Measurements from ENCODE around the gene ZNRF1.

The ZNRF1 gene

GRCh38 chr16:74951681-74952080, 47.1 kb upstream of the ZNRF1 start:
- Histone ChIP-seq H3K36me3 (ENCODE audit: control insufficient read depth in 1 of 2, insufficient read depth in 2 of 2, low read depth in 1 of 2, low read length in 2 of 2) (peaks cover 33 to 73% of the 10 kb centered on the region in 2 experiments), H3K9ac (ENCODE audit: low read length) (no peak overlapping the region), H3K14ac (ENCODE audit: low read length in 2 of 2) (no peak overlapping the region), H3K4me3 (ENCODE audit: insufficient read depth in 1 of 2, low read depth in 1 of 2, low read length in 2 of 2) (no peak overlapping the region), H3K79me1 (replicated peaks; ENCODE audit: low read length, poor library complexity, severe bottlenecking) (peaks cover 13% of the 10 kb centered on the region), H3K27ac (ENCODE audit: low read length, poor library complexity, severe bottlenecking) (no peak overlapping the region), H2AFZ (ENCODE audit: low read depth, low read length) (no peak overlapping the region), H2AK5ac (ENCODE audit: low read length, severe bottlenecking) (no peak overlapping the region), H2BK120ac (ENCODE audit: low read depth, low read length) (no peak overlapping the region), H3K4me2 (ENCODE audit: low read length, poor library complexity, severe bottlenecking) (no peak overlapping the region), H3K18ac (ENCODE audit: low read depth in 1 of 2, low read length in 2 of 2) (no peak overlapping the region), H2BK15ac (ENCODE audit: low read depth, poor library complexity, severe bottlenecking) (no peak overlapping the region), H4K91ac (ENCODE audit: low read length) (no peak overlapping the region), H3K27me3 (ENCODE audit: control insufficient read depth in 1 of 2, insufficient read depth in 1 of 2, low read length in 2 of 2) (no peaks in the 10 kb centered on the region), H3K9me3 (ENCODE audit: control insufficient read depth, low read length) (no peaks in the 10 kb centered on the region), H2BK5ac (ENCODE audit: low read depth, low read length, poor library complexity, severe bottlenecking) (no peak overlapping the region), H2BK12ac (ENCODE audit: low read length in 2 of 2) (no peak overlapping the region), H4K8ac (ENCODE audit: low read length) (no peak overlapping the region), H3K23ac (ENCODE audit: low read length in 2 of 2) (no peak overlapping the region), H3K4me1 (ENCODE audit: control insufficient read depth, insufficient read depth, low read depth, low read length) (peaks cover 4% of the 10 kb centered on the region), H3K4ac (ENCODE audit: low read depth in 1 of 2, low read length in 2 of 2) (no peak overlapping the region)
- 91% methylated on average over 3 of the region's 4 CpGs for WGBS
- no peak for DNase-seq

GRCh38 chr16:74954763-74955162, 44.1 kb upstream of the ZNRF1 start:
- no peak overlapping the region for H2BK5ac ChIP-seq (ENCODE audit: low read depth, low read length, poor library complexity, severe bottlenecking)
- H3K14ac ChIP-seq (ENCODE audit: low read length in 2 of 2): no peak overlapping the region
- DNase-seq: no peak
- no peak overlapping the region for H2AK5ac ChIP-seq (ENCODE audit: low read length, severe bottlenecking)
- peaks cover 34 to 61% of the 10 kb centered on the region in 2 experiments for H3K36me3 ChIP-seq (ENCODE audit: control insufficient read depth in 1 of 2, insufficient read depth in 2 of 2, low read depth in 1 of 2, low read length in 2 of 2)
- H3K4me2 ChIP-seq (ENCODE audit: low read length, poor library complexity, severe bottlenecking): no peak overlapping the region
- peaks cover 19% of the 10 kb centered on the region for H3K79me1 ChIP-seq (replicated peaks; ENCODE audit: low read length, poor library complexity, severe bottlenecking)
- peaks cover 4% of the 10 kb centered on the region for H3K4me1 ChIP-seq (ENCODE audit: control insufficient read depth, insufficient read depth, low read depth, low read length)
- H3K9me3 ChIP-seq (ENCODE audit: control insufficient read depth, low read length): no peaks in the 10 kb centered on the region
- no peak overlapping the region for H4K8ac ChIP-seq (ENCODE audit: low read length)
- H3K9ac ChIP-seq (ENCODE audit: low read length): no peak overlapping the region
- H2BK120ac ChIP-seq (ENCODE audit: low read depth, low read length): no peak overlapping the region
- H2AFZ ChIP-seq (ENCODE audit: low read depth, low read length): no peak overlapping the region
- H3K27ac ChIP-seq (ENCODE audit: low read length, poor library complexity, severe bottlenecking): no peak overlapping the region
- no peak overlapping the region for H2BK12ac ChIP-seq (ENCODE audit: low read length in 2 of 2)
- no peak overlapping the region for H4K91ac ChIP-seq (ENCODE audit: low read length)
- H3K23ac ChIP-seq (ENCODE audit: low read length in 2 of 2): no peak overlapping the region
- H3K4me3 ChIP-seq (ENCODE audit: insufficient read depth in 1 of 2, low read depth in 1 of 2, low read length in 2 of 2): no peak overlapping the region
- no peak overlapping the region for H2BK15ac ChIP-seq (ENCODE audit: low read depth, poor library complexity, severe bottlenecking)
- WGBS: 97% methylated on average over 4 of the region's 4 CpGs
- H3K18ac ChIP-seq (ENCODE audit: low read depth in 1 of 2, low read length in 2 of 2): no peak overlapping the region
- no peak overlapping the region for H3K4ac ChIP-seq (ENCODE audit: low read depth in 1 of 2, low read length in 2 of 2)
- no peaks in the 10 kb centered on the region for H3K27me3 ChIP-seq (ENCODE audit: control insufficient read depth in 1 of 2, insufficient read depth in 1 of 2, low read length in 2 of 2)

- DNase-seq: no peak
- H3K18ac ChIP-seq (ENCODE audit: low read depth in 1 of 2, low read length in 2 of 2): no peak overlapping the region
- no peaks in the 10 kb centered on the region for H3K9me3 ChIP-seq (ENCODE audit: control insufficient read depth, low read length)
- no peak overlapping the region for H2BK12ac ChIP-seq (ENCODE audit: low read length in 2 of 2)
- H3K36me3 ChIP-seq (ENCODE audit: control insufficient read depth in 1 of 2, insufficient read depth in 2 of 2, low read depth in 1 of 2, low read length in 2 of 2): peaks cover 9 to 12% of the 10 kb centered on the region in 2 experiments
- H3K4me1 ChIP-seq (ENCODE audit: control insufficient read depth, insufficient read depth, low read depth, low read length): no peaks in the 10 kb centered on the region
- H3K4me2 ChIP-seq (ENCODE audit: low read length, poor library complexity, severe bottlenecking): no peak overlapping the region
- no peak overlapping the region for H3K23ac ChIP-seq (ENCODE audit: low read length in 2 of 2)
- peaks cover 27% of the 10 kb centered on the region for H3K79me1 ChIP-seq (replicated peaks; ENCODE audit: low read length, poor library complexity, severe bottlenecking)
- H3K27me3 ChIP-seq (ENCODE audit: control insufficient read depth in 1 of 2, insufficient read depth in 1 of 2, low read length in 2 of 2): no peaks in the 10 kb centered on the region
- WGBS: 90% methylated on average over 10 of the region's 10 CpGs
- H3K4me3 ChIP-seq (ENCODE audit: insufficient read depth in 1 of 2, low read depth in 1 of 2, low read length in 2 of 2): no peak overlapping the region
- no peak overlapping the region for H2AK5ac ChIP-seq (ENCODE audit: low read length, severe bottlenecking)
- H2AFZ ChIP-seq (ENCODE audit: low read depth, low read length): no peak overlapping the region
- no peak overlapping the region for H2BK120ac ChIP-seq (ENCODE audit: low read depth, low read length)
- H2BK15ac ChIP-seq (ENCODE audit: low read depth, poor library complexity, severe bottlenecking): no peak overlapping the region
- H3K4ac ChIP-seq (ENCODE audit: low read depth in 1 of 2, low read length in 2 of 2): no peak overlapping the region
- H4K91ac ChIP-seq (ENCODE audit: low read length): no peak overlapping the region
- H2BK5ac ChIP-seq (ENCODE audit: low read depth, low read length, poor library complexity, severe bottlenecking): no peak overlapping the region
- H3K27ac ChIP-seq (ENCODE audit: low read length, poor library complexity, severe bottlenecking): no peak overlapping the region
- no peak overlapping the region for H3K14ac ChIP-seq (ENCODE audit: low read length in 2 of 2)
- no peak overlapping the region for H3K9ac ChIP-seq (ENCODE audit: low read length)
- H4K8ac ChIP-seq (ENCODE audit: low read length): no peak overlapping the region
Observed at GRCh38 chr16:74973304-74973703, 25.5 kb upstream of the ZNRF1 start.

- Histone ChIP-seq H4K91ac (ENCODE audit: low read length) (no peak overlapping the region), H2BK120ac (ENCODE audit: low read depth, low read length) (no peak overlapping the region), H3K9ac (ENCODE audit: low read length) (no peak overlapping the region), H3K27ac (ENCODE audit: low read length, poor library complexity, severe bottlenecking) (no peak overlapping the region), H3K14ac (ENCODE audit: low read length in 2 of 2) (no peak overlapping the region), H3K4me1 (ENCODE audit: control insufficient read depth, insufficient read depth, low read depth, low read length) (no peaks in the 10 kb centered on the region), H2BK15ac (ENCODE audit: low read depth, poor library complexity, severe bottlenecking) (no peak overlapping the region), H3K4ac (ENCODE audit: low read depth in 1 of 2, low read length in 2 of 2) (no peak overlapping the region), H3K9me3 (ENCODE audit: control insufficient read depth, low read length) (no peaks in the 10 kb centered on the region), H3K79me1 (replicated peaks; ENCODE audit: low read length, poor library complexity, severe bottlenecking) (peaks cover 26% of the 10 kb centered on the region), H4K8ac (ENCODE audit: low read length) (no peak overlapping the region), H3K18ac (ENCODE audit: low read depth in 1 of 2, low read length in 2 of 2) (no peak overlapping the region), H2BK5ac (ENCODE audit: low read depth, low read length, poor library complexity, severe bottlenecking) (no peak overlapping the region), H3K27me3 (ENCODE audit: control insufficient read depth in 1 of 2, insufficient read depth in 1 of 2, low read length in 2 of 2) (no peaks in the 10 kb centered on the region), H2BK12ac (ENCODE audit: low read length in 2 of 2) (no peak overlapping the region), H2AK5ac (ENCODE audit: low read length, severe bottlenecking) (no peak overlapping the region), H3K36me3 (ENCODE audit: control insufficient read depth in 1 of 2, insufficient read depth in 2 of 2, low read depth in 1 of 2, low read length in 2 of 2) (peaks cover 8 to 12% of the 10 kb centered on the region in 2 experiments), H2AFZ (ENCODE audit: low read depth, low read length) (no peak overlapping the region), H3K4me2 (ENCODE audit: low read length, poor library complexity, severe bottlenecking) (no peak overlapping the region), H3K4me3 (ENCODE audit: insufficient read depth in 1 of 2, low read depth in 1 of 2, low read length in 2 of 2) (no peak overlapping the region), H3K23ac (ENCODE audit: low read length in 2 of 2) (no peak overlapping the region)
- no peak for DNase-seq
- WGBS: 100% methylated on average over 2 of the region's 5 CpGs
Observed at GRCh38 chr16:74975591-74975990, 23.2 kb upstream of the ZNRF1 start.
